OCI-LY3 (cell line): ENCODE data around the gene OR10R2.

ENCODE experiments used
- EZH2phosphoT487 ChIP-seq: fragments of 200-600 bp; shearing (Covaris generic); IDR thresholded peaks from 2 replicates; pipeline ENCODE4 v1.6.1; 2018; ENCODE audit warnings: antibody characterized with exemption, mixed run types, low read depth
- TF ChIP-seq, protein P1 (sequence below): fragments of 200-600, 300-600 bp; sonication (generic); IDR thresholded peaks from 2 replicates; pipeline ENCODE4 v1.5.1; 2014; ENCODE audit warnings: antibody characterized with exemption, low read length, low read depth

GRCh38 chr1:158496374-158496773, 24.4 kb downstream of the OR10R2 start:
- TF ChIP-seq, protein P1, sequence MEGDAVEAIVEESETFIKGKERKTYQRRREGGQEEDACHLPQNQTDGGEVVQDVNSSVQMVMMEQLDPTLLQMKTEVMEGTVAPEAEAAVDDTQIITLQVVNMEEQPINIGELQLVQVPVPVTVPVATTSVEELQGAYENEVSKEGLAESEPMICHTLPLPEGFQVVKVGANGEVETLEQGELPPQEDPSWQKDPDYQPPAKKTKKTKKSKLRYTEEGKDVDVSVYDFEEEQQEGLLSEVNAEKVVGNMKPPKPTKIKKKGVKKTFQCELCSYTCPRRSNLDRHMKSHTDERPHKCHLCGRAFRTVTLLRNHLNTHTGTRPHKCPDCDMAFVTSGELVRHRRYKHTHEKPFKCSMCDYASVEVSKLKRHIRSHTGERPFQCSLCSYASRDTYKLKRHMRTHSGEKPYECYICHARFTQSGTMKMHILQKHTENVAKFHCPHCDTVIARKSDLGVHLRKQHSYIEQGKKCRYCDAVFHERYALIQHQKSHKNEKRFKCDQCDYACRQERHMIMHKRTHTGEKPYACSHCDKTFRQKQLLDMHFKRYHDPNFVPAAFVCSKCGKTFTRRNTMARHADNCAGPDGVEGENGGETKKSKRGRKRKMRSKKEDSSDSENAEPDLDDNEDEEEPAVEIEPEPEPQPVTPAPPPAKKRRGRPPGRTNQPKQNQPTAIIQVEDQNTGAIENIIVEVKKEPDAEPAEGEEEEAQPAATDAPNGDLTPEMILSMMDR = peak; percentile 86
- no peak for TF ChIP-seq EZH2phosphoT487
